OCI-LY3 (cell line): Measurements from ENCODE around the gene MGA.

Source experiments
- CTCF ChIP-seq: fragments of 200-600, 300-600 bp; sonication (generic); IDR thresholded peaks from 2 replicates; pipeline ENCODE4 v1.5.1; 2014; ENCODE audit warnings: antibody characterized with exemption, low read length, low read depth
- EZH2phosphoT487 ChIP-seq: fragments of 200-600 bp; shearing (Covaris generic); IDR thresholded peaks from 2 replicates; pipeline ENCODE4 v1.6.1; 2018; ENCODE audit warnings: antibody characterized with exemption, mixed run types, low read depth

- TF ChIP-seq CTCF: no peak
- no peak for TF ChIP-seq EZH2phosphoT487
Observed at GRCh38 chr15:41734079-41734478, 73.9 kb downstream of the MGA start.
